ENCODE data around the gene SCO2. TPM values are rescaled to one million over a fixed set of nuclear protein-coding genes. Genes with fewer than 3 reads are reported as not detected.

Gene SCO2
- total and polyA plus RNA-seq, 9 of the 15 experiments (the other 6 are each of a cell fraction or from before 2014, with no cell fraction given), result 0.34 to 4.0 (median 1.1) TPM; not detected in 3

DNA sequence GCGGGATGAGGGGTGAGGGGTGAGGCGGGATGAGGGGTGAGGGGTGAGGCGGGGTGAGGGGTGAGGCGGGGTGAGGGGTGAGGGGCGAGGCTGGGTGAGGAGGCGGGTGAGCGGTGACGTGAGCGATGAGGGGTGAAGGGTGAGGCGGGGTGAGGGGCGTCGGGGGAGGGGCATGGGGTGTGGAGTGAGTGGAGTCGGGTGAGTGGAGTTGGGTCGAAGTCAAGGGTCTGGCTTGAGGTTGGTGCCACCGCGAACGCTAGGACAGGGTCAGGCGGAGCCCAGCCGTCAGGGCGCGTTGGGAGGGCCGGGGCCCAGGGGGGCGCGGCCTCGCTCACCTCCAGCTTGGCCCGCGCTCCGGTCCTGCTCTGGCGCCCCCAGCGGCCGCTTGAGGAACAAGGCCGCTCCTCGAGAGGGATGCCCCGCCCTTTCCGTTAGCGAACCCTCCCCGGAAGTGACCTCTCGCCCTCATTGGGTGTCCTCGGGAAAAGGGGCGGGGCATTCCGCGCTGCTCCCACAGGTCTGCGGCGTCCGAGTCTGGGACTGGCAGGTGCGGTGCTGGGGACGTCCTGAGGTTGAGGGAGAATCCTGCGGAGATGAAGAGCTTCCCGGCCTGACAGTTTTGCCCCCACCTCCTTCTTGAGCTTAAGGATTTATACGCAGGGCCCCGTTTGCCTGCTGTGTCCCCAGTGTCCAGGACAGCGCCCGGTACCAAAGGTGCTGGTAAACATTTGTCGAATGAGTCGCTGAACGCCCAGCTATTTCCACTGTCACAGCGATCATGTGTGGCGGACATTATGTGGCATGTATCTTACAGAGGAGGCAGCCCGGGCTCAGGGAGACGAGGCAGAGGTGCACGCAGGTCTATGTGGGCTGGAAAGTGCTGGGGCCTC, 37.4 kb upstream of the SCO2 start, which contains the start of gene SYCE3 (continued):
- TF ChIP-seq, protein P1, sequence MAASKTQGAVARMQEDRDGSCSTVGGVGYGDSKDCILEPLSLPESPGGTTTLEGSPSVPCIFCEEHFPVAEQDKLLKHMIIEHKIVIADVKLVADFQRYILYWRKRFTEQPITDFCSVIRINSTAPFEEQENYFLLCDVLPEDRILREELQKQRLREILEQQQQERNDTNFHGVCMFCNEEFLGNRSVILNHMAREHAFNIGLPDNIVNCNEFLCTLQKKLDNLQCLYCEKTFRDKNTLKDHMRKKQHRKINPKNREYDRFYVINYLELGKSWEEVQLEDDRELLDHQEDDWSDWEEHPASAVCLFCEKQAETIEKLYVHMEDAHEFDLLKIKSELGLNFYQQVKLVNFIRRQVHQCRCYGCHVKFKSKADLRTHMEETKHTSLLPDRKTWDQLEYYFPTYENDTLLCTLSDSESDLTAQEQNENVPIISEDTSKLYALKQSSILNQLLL (CRISPR knock-in tag; IDR thresholded peaks at IDR 0.05; ENCODE audit: borderline replicate concordance), result no peak
- TF ChIP-seq SRF (CRISPR knock-in tag; IDR thresholded peaks at IDR 0.05) (peak in 1 of 2 experiments; percentile 83; a peak in 2 of 4 replicates), DPF2 (IDR thresholded peaks at IDR 0.05) (no peak), SPI1 (IDR thresholded peaks at IDR 0.05; ENCODE audit: borderline replicate concordance, low read depth, low read length) (no peak), POLR2G (IDR thresholded peaks at IDR 0.05; ENCODE audit: low read depth, low read length) (peak; percentile 75), KDM1A (IDR thresholded peaks at IDR 0.05) (no peak), SAFB2 (IDR thresholded peaks at IDR 0.05; ENCODE audit: borderline replicate concordance, low read depth, low read length, severe bottlenecking) (no peak), SP1 (CRISPR knock-in tag; IDR thresholded peaks at IDR 0.05) (peak; percentile 92), ZNF174 (CRISPR knock-in tag; IDR thresholded peaks at IDR 0.05) (no peak), GABPA (tag; conservative IDR thresholded peaks at IDR 0.05; ENCODE audit: low read depth) (peak; percentile 84), NFE2 (IDR thresholded peaks at IDR 0.05; ENCODE audit: low read depth) (no peak), FOXA3 (CRISPR knock-in tag; conservative IDR thresholded peaks at IDR 0.05 in 1 of 2, IDR thresholded peaks at IDR 0.05 in 1 of 2) (no peak), ATF1 (CRISPR knock-in tag; IDR thresholded peaks at IDR 0.05) (no peak; the same call in 1 of the 2 replicates), ATF1 (tag; IDR thresholded peaks at IDR 0.05) (peak; percentile 53), RBFOX2 (IDR thresholded peaks at IDR 0.05; ENCODE audit: low read depth, low read length) (peak; percentile 73), HDAC6 (IDR thresholded peaks at IDR 0.05; ENCODE audit: low read depth, low read length) (no peak), UBTF (IDR thresholded peaks at IDR 0.05; ENCODE audit: borderline replicate concordance in 1 of 2, low read depth in 2 of 2, low read length in 2 of 2) (no peak), MIER1 (IDR thresholded peaks at IDR 0.05; ENCODE audit: low read depth) (no peak), ZC3H4 (CRISPR knock-in tag; IDR thresholded peaks at IDR 0.05; ENCODE audit: borderline replicate concordance) (no peak)
- TF ChIP-seq, protein P2, sequence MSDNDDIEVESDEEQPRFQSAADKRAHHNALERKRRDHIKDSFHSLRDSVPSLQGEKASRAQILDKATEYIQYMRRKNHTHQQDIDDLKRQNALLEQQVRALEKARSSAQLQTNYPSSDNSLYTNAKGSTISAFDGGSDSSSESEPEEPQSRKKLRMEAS (CRISPR knock-in tag; IDR thresholded peaks at IDR 0.05), result no peak
- TF ChIP-seq, protein P3, sequence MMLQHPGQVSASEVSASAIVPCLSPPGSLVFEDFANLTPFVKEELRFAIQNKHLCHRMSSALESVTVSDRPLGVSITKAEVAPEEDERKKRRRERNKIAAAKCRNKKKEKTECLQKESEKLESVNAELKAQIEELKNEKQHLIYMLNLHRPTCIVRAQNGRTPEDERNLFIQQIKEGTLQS (IDR thresholded peaks at IDR 0.05), result no peak
- TF ChIP-seq, protein P3 (CRISPR knock-in tag; conservative IDR thresholded peaks at IDR 0.05), result no peak
